Right renal pelvis (tissue), 4 donors: Measurements from ENCODE around the gene TUBA3D. TPM values are rescaled to one million over a fixed set of nuclear protein-coding genes. Genes with fewer than 3 reads are reported as not detected.
A peak's percentile ranks its signal among the peaks of the same experiment; 100 is the strongest.
"Not testable (repeated sequence)": the region's sequence is repeated elsewhere in the genome, so short reads cannot be mapped to it uniquely, and the experiment has no call there.

Experiments
- DNase-seq, 4 donors: peaks; one replicate each; pipeline ENCODE4 v3.0.0-alpha.2; 2013; ENCODE audit warnings: low read depth in 4 of 4, low spot score in 3 of 4, missing footprints in 1 of 4
- polyA plus RNA-seq, 4 donors: library from polyadenylated mRNA; unstranded; fragments of 120-200 nt; gene quantifications; one replicate each; pipeline ENCODE4 v1.2.1, GENCODE V29; 2013; ENCODE audit not compliant: insufficient read length in 4 of 4

The TUBA3D gene
- polyA plus RNA-seq, 4 donors, result 0.40 to 0.82 (median 0.50) TPM

GRCh38 chr2:131482506-131483155, 6.7 kb downstream of the TUBA3D start:
- DNase-seq, result not testable (repeated sequence)

DNA sequence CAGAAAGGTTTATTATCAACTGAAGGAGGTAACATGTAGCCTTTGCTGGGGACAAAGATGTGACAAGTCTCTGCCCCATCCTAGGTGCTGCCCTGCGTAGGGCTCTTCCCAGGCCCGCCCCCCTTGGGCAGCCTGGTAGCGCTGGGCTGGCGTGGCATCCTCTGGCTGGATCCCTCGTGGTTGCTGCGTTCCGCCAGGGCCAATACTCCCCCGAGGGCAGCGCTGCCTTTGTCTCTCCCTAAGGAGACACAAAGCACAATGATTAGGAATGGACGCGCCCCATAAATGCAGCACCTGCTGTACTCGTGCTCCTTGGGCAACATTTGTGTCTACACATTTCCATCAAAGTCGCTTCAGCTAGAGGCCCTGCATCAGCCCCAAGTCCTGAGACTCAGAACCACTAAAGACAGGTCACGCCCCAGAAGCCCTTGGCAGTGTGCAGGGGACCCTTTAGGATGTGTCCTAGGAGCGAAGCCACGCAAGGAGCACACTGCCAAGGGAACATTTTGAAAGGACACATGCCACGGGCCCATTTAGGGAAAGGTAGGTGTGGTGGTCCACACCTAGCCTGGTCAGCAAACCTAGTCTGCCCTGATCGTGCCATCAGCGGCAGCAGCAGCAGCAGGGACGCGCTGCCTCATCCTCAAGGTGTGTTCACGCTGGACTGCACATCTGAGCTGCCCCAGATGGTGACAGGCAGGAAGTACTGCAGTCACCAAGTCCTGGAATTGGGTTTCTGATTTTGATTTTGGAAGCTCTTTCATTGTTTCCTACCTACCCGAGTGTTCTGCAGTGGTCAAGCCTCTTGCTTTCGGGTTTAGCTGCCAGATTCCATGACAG, 8.3 kb downstream of the TUBA3D start:
- not testable (repeated sequence) for DNase-seq

DNA sequence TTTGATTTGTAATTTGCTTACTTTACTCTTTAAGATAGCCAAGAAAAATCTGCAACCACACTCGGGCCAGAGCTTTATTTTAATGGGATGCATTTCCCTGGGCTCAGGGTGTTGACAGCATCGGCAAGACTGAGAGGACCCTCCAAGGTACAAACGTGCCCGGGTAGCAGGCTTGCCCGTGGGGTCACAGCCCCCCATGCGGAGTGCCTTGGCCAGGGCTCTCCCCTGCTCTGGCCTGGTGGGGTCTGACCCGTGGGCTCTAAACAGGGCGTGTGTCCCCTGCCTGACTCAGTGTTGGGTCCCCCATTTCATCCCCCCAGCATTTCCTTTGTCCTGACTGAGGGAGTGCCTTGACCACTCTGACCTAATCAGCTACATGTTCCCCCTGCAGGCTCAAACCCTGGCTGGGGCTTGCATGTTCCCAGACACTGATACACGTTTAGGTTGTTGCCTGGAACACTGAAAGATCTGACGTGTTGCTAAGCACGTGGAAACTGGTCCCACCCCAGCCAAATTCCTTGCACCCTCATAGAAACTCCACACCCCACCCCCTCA, 9.1 kb downstream of the TUBA3D start:
- not testable (repeated sequence) for DNase-seq

- DNase-seq, result not testable (repeated sequence)
Observed at GRCh38 chr2:131486201-131486902, 10.4 kb downstream of the TUBA3D start.

- no peak for DNase-seq
Observed at GRCh38 chr2:131488306-131489205, 12.6 kb downstream of the TUBA3D start.

DNA sequence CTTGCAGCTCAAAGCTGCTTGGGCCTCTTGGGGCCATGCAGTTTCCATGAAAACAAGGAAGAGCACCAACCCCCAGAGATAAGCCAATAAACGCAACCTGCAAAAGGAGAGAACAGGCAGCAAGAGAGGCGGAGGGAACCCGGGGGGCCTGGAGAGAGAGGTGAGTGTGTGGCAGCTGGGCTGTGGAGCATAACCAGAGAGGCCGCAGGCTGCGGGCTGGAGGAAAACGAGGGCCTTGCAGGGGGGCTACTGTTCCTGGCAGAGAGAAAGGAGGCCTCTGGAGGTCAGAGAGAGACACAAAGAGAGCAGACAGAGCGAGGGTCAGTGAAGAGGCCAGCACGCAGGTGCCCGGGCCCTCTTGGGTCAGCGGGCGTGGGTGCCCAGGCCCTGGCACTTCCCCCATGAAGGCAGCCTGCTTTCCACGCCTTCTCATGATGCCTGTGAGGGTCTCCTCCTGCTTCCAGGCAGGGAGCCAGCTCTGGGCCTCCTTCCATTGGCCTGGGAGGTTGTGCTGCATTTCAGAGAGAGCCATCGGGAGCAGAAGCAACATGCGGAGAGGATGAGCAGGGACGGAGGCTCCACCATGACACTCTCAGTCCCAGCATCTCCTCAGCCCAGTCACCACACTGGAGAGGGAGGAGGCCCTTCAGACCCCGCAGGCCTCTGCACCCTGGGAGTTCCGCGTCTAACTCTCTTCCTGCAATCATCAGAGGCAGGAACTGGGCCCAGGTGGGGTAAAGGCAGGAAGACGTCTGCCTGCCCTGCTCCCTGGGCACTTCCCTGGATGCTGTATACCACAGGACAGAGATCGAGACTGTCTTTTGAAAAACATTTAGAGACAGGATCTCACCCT, 14.9 kb downstream of the TUBA3D start:
- not testable (repeated sequence) for DNase-seq

DNA sequence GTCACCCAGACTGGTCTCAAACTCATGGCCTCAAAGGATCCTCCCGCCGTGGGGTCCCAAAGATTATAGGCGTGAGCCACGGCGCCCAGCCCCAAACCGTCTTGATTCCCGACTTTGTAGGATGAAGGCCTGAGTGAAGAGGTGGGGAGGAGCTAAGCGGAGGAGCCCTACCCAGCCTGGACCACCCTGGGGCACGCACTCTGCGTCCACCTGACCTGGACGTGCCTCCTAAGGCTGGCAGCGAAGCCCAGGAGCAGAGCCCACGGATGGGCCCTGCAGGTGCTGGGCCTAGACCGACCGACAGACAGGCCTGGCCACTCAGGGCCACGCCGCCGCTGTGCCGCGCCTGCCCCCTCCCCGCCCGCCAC, 15.5 kb downstream of the TUBA3D start:
- DNase-seq, result not testable (repeated sequence)

DNA sequence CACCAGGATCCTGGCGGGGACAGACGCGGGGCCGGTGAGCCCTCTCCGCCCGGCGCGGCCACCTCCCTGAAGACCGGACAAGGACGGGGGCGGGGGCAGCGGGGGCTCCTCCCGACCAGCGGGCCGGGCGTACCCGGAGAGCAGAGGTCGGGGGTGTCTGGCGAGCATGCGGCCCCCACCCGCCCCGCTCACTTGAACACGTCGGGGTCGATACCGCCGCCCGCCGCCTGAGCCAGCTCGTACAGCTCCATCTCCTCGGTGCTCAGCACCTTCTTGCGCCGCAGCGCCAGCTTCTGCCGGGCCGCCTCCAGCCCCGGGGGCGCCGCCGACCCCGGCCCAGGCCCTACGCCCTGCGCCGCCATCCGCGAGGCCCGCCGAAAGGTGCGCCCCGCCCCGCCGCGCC, 16.1 kb downstream of the TUBA3D start, which contains the start of gene MZT2A:
MZT2A (minus strand) TSS at position 383 of the 403 bp plus-strand sequence; CDS start at position 362, 21 bp downstream.
- DNase-seq, result not testable (repeated sequence)

- DNase-seq, result peak; percentile 86 to 93 (median 89)
Observed at GRCh38 chr2:131492418-131493198, 16.7 kb downstream of the TUBA3D start.

- DNase-seq, result no peak
Observed at GRCh38 chr2:131493199-131493968, 17.5 kb downstream of the TUBA3D start.

GRCh38 chr2:131495506-131495905, 19.6 kb downstream of the TUBA3D start:
- not testable (repeated sequence) for DNase-seq

DNA sequence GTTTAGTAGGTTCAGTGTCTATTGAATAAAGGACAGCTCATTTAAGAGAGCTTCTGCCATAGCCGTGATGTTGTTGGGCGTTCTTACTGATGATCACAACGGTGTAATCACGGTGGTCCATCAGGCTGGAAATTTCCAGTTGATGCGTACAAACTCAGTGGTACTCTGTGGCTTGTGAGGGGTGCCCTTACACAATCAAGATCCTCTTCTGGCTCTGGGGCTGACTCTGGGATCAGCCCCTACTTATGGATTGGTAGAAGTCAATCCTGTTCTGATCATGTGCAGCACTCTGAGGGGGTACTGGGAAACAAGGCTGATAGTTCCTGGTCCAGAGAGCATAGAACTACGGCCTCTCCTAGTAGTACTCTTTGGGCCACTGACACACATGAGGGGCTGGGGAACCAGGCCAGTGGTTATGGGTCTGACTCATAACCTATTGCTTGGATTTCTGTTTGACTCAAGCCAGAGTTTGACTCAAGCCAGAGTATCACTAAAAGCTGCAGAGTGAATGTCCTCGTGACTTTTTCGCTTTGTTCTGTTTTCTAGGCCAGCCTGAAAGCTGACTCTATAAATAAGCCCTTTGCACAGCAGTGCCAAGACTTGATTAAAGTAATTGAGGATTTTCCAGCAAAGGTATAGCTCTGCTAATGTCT, 22.5 kb downstream of the TUBA3D start:
- DNase-seq, result not testable (repeated sequence)

GRCh38 chr2:131503587-131503986, 27.7 kb downstream of the TUBA3D start:
- not testable (repeated sequence) for DNase-seq

- not testable (repeated sequence) for DNase-seq
Observed at GRCh38 chr2:131504082-131504750, 28.3 kb downstream of the TUBA3D start.

DNA sequence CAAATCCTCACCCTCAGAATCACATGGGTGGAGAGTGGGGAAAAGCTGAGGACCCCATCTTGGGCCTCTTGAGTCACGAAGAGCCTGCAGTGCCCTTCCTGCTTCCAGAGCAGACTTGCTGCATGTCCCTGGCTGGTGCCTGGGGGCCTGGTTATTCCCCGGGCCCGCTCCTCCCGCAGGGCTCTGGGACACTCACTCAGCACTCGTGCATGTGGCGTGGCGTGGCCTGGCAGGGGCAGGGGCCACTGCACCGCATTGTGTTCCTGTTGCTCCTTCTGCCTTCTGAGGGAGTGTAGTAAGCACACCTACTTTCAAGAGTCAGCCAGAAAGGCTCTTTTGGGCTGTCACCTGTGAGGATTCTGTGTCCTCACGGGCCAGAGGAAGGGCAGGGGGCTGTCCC, 33.7 kb downstream of the TUBA3D start:
- no peak for DNase-seq

GRCh38 chr2:131511291-131511968, 35.5 kb downstream of the TUBA3D start:
- DNase-seq, result not testable (repeated sequence)
